ENCODE results near the gene NF1.

Gene NF1

GRCh38 chr17:31364012-31364411, 269.2 kb downstream of the NF1 start:
- peaks cover 13% of the 10 kb centered on the region for H3K36me3 ChIP-seq (replicated peaks; ENCODE audit: low read depth, low read length)
- H3K9me3 ChIP-seq (ENCODE audit: insufficient read depth, low read length), result no peaks in the 10 kb centered on the region
- no peak overlapping the region for H2AFZ ChIP-seq (ENCODE audit: low read depth, low read length)
- H3K27me3 ChIP-seq (ENCODE audit: low read depth, low read length), result no peaks in the 10 kb centered on the region
- no peak overlapping the region for H3K4me3 ChIP-seq (ENCODE audit: low read length)
- no peak overlapping the region for H3K27ac ChIP-seq (ENCODE audit: low read length)
- H4K20me1 ChIP-seq (ENCODE audit: insufficient read depth, low read length), result no peaks in the 10 kb centered on the region
- H3K79me2 ChIP-seq (ENCODE audit: low read length), result no peaks in the 10 kb centered on the region
- H3K4me1 ChIP-seq (ENCODE audit: low read length), result no peaks in the 10 kb centered on the region
- TF ChIP-seq, protein P1, sequence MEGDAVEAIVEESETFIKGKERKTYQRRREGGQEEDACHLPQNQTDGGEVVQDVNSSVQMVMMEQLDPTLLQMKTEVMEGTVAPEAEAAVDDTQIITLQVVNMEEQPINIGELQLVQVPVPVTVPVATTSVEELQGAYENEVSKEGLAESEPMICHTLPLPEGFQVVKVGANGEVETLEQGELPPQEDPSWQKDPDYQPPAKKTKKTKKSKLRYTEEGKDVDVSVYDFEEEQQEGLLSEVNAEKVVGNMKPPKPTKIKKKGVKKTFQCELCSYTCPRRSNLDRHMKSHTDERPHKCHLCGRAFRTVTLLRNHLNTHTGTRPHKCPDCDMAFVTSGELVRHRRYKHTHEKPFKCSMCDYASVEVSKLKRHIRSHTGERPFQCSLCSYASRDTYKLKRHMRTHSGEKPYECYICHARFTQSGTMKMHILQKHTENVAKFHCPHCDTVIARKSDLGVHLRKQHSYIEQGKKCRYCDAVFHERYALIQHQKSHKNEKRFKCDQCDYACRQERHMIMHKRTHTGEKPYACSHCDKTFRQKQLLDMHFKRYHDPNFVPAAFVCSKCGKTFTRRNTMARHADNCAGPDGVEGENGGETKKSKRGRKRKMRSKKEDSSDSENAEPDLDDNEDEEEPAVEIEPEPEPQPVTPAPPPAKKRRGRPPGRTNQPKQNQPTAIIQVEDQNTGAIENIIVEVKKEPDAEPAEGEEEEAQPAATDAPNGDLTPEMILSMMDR (IDR thresholded peaks at IDR 0.05; ENCODE audit: low read depth, low read length), result no peak
- TF ChIP-seq EZH2phosphoT487 (IDR thresholded peaks at IDR 0.05; ENCODE audit: low read depth), result no peak
- no peak overlapping the region for H3K4me2 ChIP-seq (ENCODE audit: low read length)
- no peak overlapping the region for H3K9ac ChIP-seq (ENCODE audit: low read length)

- no peak overlapping the region for H3K4me3 ChIP-seq (ENCODE audit: low read length)
- H3K4me1 ChIP-seq (ENCODE audit: low read length), result peaks cover 9% of the 10 kb centered on the region
- no peak overlapping the region for H2AFZ ChIP-seq (ENCODE audit: low read depth, low read length)
- no peak for TF ChIP-seq EZH2phosphoT487 (IDR thresholded peaks at IDR 0.05; ENCODE audit: low read depth)
- TF ChIP-seq, protein P1 (IDR thresholded peaks at IDR 0.05; ENCODE audit: low read depth, low read length), result no peak
- peaks cover 7% of the 10 kb centered on the region for H3K36me3 ChIP-seq (replicated peaks; ENCODE audit: low read depth, low read length)
- H3K27me3 ChIP-seq (ENCODE audit: low read depth, low read length), result no peaks in the 10 kb centered on the region
- no peaks in the 10 kb centered on the region for H3K79me2 ChIP-seq (ENCODE audit: low read length)
- no peaks in the 10 kb centered on the region for H3K9me3 ChIP-seq (ENCODE audit: insufficient read depth, low read length)
- H4K20me1 ChIP-seq (ENCODE audit: insufficient read depth, low read length), result no peaks in the 10 kb centered on the region
- H3K27ac ChIP-seq (ENCODE audit: low read length), result no peak overlapping the region
- no peak overlapping the region for H3K4me2 ChIP-seq (ENCODE audit: low read length)
- H3K9ac ChIP-seq (ENCODE audit: low read length), result no peak overlapping the region
These were observed 271.3 kb downstream of the NF1 start for GRCh38 chr17:31366088-31366487.

DNA sequence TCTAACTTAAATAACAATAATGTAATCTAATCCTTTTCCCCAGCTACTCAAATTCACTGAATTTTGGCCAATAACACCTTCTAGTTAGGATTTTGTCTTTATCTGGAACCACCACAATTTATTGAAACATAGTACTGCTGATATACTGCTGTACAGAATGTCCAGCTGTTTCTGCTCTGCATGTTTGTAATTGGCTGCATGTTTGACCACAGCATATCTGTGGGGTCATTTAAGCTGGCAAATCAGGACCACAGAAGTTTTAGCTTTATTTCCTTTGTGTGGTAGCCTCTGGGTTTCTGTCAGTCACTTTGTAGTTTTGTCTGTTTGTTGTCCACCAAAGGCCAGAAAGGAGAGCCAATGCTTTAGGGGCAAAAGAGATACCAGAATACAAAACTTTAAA, 274.5 kb downstream of the NF1 start:
- Histone ChIP-seq H3K27me3 (ENCODE audit: low read depth, low read length) (no peaks in the 10 kb centered on the region), H3K4me3 (ENCODE audit: low read length) (no peak overlapping the region), H3K27ac (ENCODE audit: low read length) (no peak overlapping the region), H2AFZ (ENCODE audit: low read depth, low read length) (no peak overlapping the region), H3K4me1 (ENCODE audit: low read length) (peaks cover 17% of the 10 kb centered on the region), H3K9me3 (ENCODE audit: insufficient read depth, low read length) (no peaks in the 10 kb centered on the region), H3K79me2 (ENCODE audit: low read length) (no peaks in the 10 kb centered on the region), H3K9ac (ENCODE audit: low read length) (no peak overlapping the region), H4K20me1 (ENCODE audit: insufficient read depth, low read length) (no peaks in the 10 kb centered on the region), H3K36me3 (replicated peaks; ENCODE audit: low read depth, low read length) (peaks cover 2% of the 10 kb centered on the region), H3K4me2 (ENCODE audit: low read length) (no peak overlapping the region)
- TF ChIP-seq, protein P1 (IDR thresholded peaks at IDR 0.05; ENCODE audit: low read depth, low read length), result no peak
- TF ChIP-seq EZH2phosphoT487 (IDR thresholded peaks at IDR 0.05; ENCODE audit: low read depth), result no peak

- no peaks in the 10 kb centered on the region for H3K79me2 ChIP-seq (ENCODE audit: low read length)
- H3K4me2 ChIP-seq (ENCODE audit: low read length), result no peak overlapping the region
- no peaks in the 10 kb centered on the region for H3K27me3 ChIP-seq (ENCODE audit: low read depth, low read length)
- H3K9ac ChIP-seq (ENCODE audit: low read length), result no peak overlapping the region
- no peaks in the 10 kb centered on the region for H3K9me3 ChIP-seq (ENCODE audit: insufficient read depth, low read length)
- TF ChIP-seq EZH2phosphoT487 (IDR thresholded peaks at IDR 0.05; ENCODE audit: low read depth), result no peak
- TF ChIP-seq, protein P1 (IDR thresholded peaks at IDR 0.05; ENCODE audit: low read depth, low read length), result no peak
- no peak overlapping the region for H3K27ac ChIP-seq (ENCODE audit: low read length)
- H4K20me1 ChIP-seq (ENCODE audit: insufficient read depth, low read length), result no peaks in the 10 kb centered on the region
- peaks cover 2% of the 10 kb centered on the region for H3K36me3 ChIP-seq (replicated peaks; ENCODE audit: low read depth, low read length)
- no peak overlapping the region for H3K4me3 ChIP-seq (ENCODE audit: low read length)
- H2AFZ ChIP-seq (ENCODE audit: low read depth, low read length), result no peak overlapping the region
- H3K4me1 ChIP-seq (ENCODE audit: low read length), result peaks cover 20% of the 10 kb centered on the region
These were observed 276.8 kb downstream of the NF1 start for GRCh38 chr17:31371511-31372097.

Measured in OCI-LY3 (cell line).